ENCODE results near the gene ESR2. TPM values are rescaled to one million over a fixed set of nuclear protein-coding genes. Genes with fewer than 3 reads are reported as not detected.

Gene ESR2
- total and polyA plus RNA-seq, 2 donors (not counting 3 experiments of a cell fraction or from before 2014, with no cell fraction given) = 0.10 to 0.58 TPM

DNA sequence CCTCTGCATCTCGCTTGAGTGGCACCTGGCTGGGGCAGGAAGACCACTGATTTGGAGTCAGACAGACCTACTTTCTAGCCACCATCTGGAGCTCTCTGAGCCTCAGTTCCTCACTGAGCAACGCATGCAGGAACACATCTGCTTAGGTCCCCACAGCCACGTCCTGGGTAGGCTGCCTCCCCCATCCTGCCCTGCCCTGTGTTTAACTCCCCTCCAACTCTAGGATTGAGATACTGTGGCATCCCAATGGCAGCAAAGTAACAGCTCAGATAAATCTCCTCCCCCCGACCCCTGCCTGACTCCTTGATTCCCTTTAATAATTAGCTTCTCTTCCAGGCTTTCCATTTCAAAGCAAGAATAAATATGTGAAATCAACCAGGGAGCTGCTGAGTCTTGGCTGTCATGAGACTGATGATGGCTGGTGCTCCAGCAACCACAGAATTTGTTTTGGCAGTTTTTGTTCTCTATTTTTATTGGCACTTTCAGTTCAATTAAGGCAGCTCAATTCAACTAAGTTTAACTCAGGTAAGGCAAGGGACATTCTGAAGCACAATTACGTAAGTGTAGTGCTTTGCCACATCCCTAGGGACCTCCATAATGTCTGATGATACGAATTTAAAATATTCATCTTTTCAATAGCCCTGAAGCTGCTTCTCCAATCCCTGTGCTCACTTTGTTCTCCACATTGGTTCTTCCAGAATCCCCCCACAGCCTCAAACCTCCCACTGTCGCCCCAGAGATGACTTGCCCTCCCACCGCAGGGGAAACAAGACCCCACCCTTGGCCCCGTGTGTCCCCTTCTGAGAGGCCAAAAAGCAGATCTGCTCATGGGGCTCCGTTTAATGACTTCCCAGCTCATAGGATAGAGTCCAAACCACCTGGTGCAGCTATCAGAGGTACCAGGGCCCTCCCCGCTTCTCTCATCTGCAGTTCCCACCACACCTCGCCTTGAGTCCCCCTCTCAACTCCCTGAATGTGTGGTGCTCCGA, 58.2 kb downstream of the ESR2 start:
- no peak overlapping the region for H3K27ac ChIP-seq (ENCODE audit: insufficient read depth, low read depth, low read length)
- DNase-seq (ENCODE audit: low read depth, low spot score) (no peak), FAIRE-seq (no peak)
- no peaks in the 10 kb centered on the region for H3K36me3 ChIP-seq (ENCODE audit: control insufficient read depth in 2 of 2, extremely low read depth in 1 of 2, insufficient read depth in 2 of 2, low read length in 2 of 2)
- POLR2A ChIA-PET = interaction anchor here (0.6 kb wide), 1 partner anchor 28 kb away, joined by 4 read pairs; no protein-coding TSS in a partner anchor
- no peak overlapping the region for H3K9ac ChIP-seq (replicated peaks; ENCODE audit: extremely low read depth, insufficient read depth, low read length)
- no peaks in the 10 kb centered on the region for H3K9me3 ChIP-seq (replicated peaks; ENCODE audit: control insufficient read depth, insufficient read depth, low read length)
- no peak overlapping the region for H3K4me3 ChIP-seq (replicated peaks in 1 of 3; ENCODE audit: insufficient read depth in 1 of 3, low read depth in 1 of 3, low read length in 3 of 3)
- no peaks in the 10 kb centered on the region for H3K27me3 ChIP-seq (ENCODE audit: control insufficient read depth in 2 of 2, insufficient read depth in 2 of 2, low read length in 2 of 2)
- no peak overlapping the region for H3K4me2 ChIP-seq (ENCODE audit: insufficient read depth, low read length)
- TF ChIP-seq GATA2 (IDR thresholded peaks at IDR 0.05; ENCODE audit: insufficient read depth, insufficient read length, low read depth, low read length) (no peak), MYC (IDR thresholded peaks at IDR 0.05; ENCODE audit: low read depth, low read length) (no peak), JUN (IDR thresholded peaks at IDR 0.05; ENCODE audit: borderline replicate concordance, insufficient read depth, insufficient read length, low read depth) (no peak), POLR2AphosphoS5 (IDR thresholded peaks at IDR 0.05; ENCODE audit: insufficient read depth, low read depth, low read length) (no peak), EZH2 (IDR thresholded peaks at IDR 0.05; ENCODE audit: borderline replicate concordance, low read depth, low read length, severe bottlenecking) (no peak), POLR2A (IDR thresholded peaks at IDR 0.05; ENCODE audit: low read depth, low read length) (no peak), FOS (IDR thresholded peaks at IDR 0.05; ENCODE audit: borderline replicate concordance, insufficient read depth, low read length) (no peak)
- TF ChIP-seq, protein P1, sequence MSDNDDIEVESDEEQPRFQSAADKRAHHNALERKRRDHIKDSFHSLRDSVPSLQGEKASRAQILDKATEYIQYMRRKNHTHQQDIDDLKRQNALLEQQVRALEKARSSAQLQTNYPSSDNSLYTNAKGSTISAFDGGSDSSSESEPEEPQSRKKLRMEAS (IDR thresholded peaks at IDR 0.05; ENCODE audit: insufficient read depth, insufficient read length) = no peak
- TF ChIP-seq, protein P2, sequence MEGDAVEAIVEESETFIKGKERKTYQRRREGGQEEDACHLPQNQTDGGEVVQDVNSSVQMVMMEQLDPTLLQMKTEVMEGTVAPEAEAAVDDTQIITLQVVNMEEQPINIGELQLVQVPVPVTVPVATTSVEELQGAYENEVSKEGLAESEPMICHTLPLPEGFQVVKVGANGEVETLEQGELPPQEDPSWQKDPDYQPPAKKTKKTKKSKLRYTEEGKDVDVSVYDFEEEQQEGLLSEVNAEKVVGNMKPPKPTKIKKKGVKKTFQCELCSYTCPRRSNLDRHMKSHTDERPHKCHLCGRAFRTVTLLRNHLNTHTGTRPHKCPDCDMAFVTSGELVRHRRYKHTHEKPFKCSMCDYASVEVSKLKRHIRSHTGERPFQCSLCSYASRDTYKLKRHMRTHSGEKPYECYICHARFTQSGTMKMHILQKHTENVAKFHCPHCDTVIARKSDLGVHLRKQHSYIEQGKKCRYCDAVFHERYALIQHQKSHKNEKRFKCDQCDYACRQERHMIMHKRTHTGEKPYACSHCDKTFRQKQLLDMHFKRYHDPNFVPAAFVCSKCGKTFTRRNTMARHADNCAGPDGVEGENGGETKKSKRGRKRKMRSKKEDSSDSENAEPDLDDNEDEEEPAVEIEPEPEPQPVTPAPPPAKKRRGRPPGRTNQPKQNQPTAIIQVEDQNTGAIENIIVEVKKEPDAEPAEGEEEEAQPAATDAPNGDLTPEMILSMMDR (IDR thresholded peaks at IDR 0.05; ENCODE audit: extremely low read depth in 1 of 2, insufficient read depth in 1 of 2, low read depth in 1 of 2, low read length in 2 of 2) = no peak
- no peak overlapping the region for H2AFZ ChIP-seq (ENCODE audit: low read depth, low read length)
- peaks cover 24% of the 10 kb centered on the region for H3K4me1 ChIP-seq (ENCODE audit: control insufficient read depth, extremely low read depth, insufficient read depth, low read length)
- dilution Hi-C loops (cut with MboI; ENCODE audit: extremely low pct_ligation_motif_present, low sequenced_read_pairs) = no loop called here
- no TSS peak for BruUV-seq (replicated peaks)
- intact Hi-C loops (cut with micrococcal nuclease) = no loop called here
- H3K9me1 ChIP-seq (replicated peaks; ENCODE audit: control insufficient read depth, extremely low read depth, insufficient read depth, low read length) = no peaks in the 10 kb centered on the region
- CTCF ChIA-PET = interaction anchor here (0.8 to 1.0 kb wide), 4 partner anchors 7 to 226 kb away, joined by 3 read pairs; no protein-coding TSS in a partner anchor
- no peaks in the 10 kb centered on the region for H4K20me1 ChIP-seq (replicated peaks; ENCODE audit: control insufficient read depth, extremely low read depth, insufficient read depth, low read length)
- no peaks in the 10 kb centered on the region for H3K79me2 ChIP-seq (ENCODE audit: control insufficient read depth, insufficient read depth, low read length)
